Peyer's patch (tissue), 4 donors: Measurements from ENCODE around the gene PPP1R13L.

Source experiments
- POLR2A ChIP-seq, 2 donors: fragments of 450-650 bp; IDR thresholded peaks; one replicate each; pipeline ENCODE4 v1.5.1; 2017; ENCODE audit warnings: antibody characterized with exemption in 2 of 2, mild to moderate bottlenecking in 2 of 2, moderate library complexity in 2 of 2
- TF ChIP-seq, protein P1 (sequence below), 6 experiments: fragments of 450-650 bp in 4 of 6; fragments of 200-600 bp in 2 of 6; sonication (generic) in 1 of 6; IDR thresholded peaks; one replicate each; pipeline ENCODE4 v1.5.1; 2017 to 2019; ENCODE audit warnings: antibody characterized with exemption in 6 of 6, mild to moderate bottlenecking in 3 of 6, moderate library complexity in 1 of 6

- no peak for TF ChIP-seq POLR2A (IDR thresholded peaks at IDR 0.05)
- TF ChIP-seq, protein P1, sequence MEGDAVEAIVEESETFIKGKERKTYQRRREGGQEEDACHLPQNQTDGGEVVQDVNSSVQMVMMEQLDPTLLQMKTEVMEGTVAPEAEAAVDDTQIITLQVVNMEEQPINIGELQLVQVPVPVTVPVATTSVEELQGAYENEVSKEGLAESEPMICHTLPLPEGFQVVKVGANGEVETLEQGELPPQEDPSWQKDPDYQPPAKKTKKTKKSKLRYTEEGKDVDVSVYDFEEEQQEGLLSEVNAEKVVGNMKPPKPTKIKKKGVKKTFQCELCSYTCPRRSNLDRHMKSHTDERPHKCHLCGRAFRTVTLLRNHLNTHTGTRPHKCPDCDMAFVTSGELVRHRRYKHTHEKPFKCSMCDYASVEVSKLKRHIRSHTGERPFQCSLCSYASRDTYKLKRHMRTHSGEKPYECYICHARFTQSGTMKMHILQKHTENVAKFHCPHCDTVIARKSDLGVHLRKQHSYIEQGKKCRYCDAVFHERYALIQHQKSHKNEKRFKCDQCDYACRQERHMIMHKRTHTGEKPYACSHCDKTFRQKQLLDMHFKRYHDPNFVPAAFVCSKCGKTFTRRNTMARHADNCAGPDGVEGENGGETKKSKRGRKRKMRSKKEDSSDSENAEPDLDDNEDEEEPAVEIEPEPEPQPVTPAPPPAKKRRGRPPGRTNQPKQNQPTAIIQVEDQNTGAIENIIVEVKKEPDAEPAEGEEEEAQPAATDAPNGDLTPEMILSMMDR (IDR thresholded peaks at IDR 0.05): peak in 4 of 6 experiments; percentile 32 to 53 (median 48)
Measured at GRCh38 chr19:45402298-45403061, 2.4 kb downstream of the PPP1R13L start.
